ENCODE data around the gene HDGF. TPM values are rescaled to one million over a fixed set of nuclear protein-coding genes. Genes with fewer than 3 reads are reported as not detected.

The HDGF gene
- total RNA-seq, 2 donors from 2014 or later, result 92.4 to 122 TPM

DNA sequence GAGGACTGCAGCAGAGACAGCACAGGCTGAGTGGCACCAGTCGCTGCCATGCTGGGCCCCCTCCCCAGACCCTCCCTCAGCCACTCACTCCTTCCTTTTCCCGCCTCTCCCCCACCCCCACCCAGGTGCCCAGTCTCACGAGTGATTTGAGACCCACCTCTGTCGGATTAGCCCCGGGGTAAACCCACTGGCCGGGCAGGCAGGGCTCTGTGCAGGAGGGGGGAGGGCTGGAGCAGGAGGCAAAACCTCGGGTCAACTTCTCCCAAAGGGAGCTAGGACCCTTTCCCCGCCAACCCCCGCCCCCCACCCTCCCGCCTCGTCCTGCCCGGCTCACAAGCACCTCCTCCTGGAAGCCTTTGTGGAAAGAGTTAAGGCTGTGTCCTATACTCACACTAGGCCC is 7.1 kb downstream of the HDGF start:
- H3K36me3 ChIP-seq (replicated peaks in 1 of 2; ENCODE audit: insufficient read depth in 1 of 2, low read depth in 2 of 2), result peaks cover 0 to 8% of the 10 kb centered on the region in 2 donors
- no peak overlapping the region for H3K4me3 ChIP-seq
- peaks cover 60% of the 10 kb centered on the region for H3K4me1 ChIP-seq
- no peak for TF ChIP-seq POLR2A (IDR thresholded peaks at IDR 0.05)
- TF ChIP-seq, protein P1, sequence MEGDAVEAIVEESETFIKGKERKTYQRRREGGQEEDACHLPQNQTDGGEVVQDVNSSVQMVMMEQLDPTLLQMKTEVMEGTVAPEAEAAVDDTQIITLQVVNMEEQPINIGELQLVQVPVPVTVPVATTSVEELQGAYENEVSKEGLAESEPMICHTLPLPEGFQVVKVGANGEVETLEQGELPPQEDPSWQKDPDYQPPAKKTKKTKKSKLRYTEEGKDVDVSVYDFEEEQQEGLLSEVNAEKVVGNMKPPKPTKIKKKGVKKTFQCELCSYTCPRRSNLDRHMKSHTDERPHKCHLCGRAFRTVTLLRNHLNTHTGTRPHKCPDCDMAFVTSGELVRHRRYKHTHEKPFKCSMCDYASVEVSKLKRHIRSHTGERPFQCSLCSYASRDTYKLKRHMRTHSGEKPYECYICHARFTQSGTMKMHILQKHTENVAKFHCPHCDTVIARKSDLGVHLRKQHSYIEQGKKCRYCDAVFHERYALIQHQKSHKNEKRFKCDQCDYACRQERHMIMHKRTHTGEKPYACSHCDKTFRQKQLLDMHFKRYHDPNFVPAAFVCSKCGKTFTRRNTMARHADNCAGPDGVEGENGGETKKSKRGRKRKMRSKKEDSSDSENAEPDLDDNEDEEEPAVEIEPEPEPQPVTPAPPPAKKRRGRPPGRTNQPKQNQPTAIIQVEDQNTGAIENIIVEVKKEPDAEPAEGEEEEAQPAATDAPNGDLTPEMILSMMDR (IDR thresholded peaks at IDR 0.05), result no peak
- no peaks in the 10 kb centered on the region for H3K9me3 ChIP-seq
- WGBS, 2 donors, result 73 to 75% methylated on average over 9 to 12 of the region's 12 CpGs
- DNase-seq (no peak), ATAC-seq (no peak)
- no peaks in the 10 kb centered on the region for H3K27me3 ChIP-seq
- H3K27ac ChIP-seq, result no peak overlapping the region
- intact Hi-C loops (cut with DNase I), result no loop called here

DNA sequence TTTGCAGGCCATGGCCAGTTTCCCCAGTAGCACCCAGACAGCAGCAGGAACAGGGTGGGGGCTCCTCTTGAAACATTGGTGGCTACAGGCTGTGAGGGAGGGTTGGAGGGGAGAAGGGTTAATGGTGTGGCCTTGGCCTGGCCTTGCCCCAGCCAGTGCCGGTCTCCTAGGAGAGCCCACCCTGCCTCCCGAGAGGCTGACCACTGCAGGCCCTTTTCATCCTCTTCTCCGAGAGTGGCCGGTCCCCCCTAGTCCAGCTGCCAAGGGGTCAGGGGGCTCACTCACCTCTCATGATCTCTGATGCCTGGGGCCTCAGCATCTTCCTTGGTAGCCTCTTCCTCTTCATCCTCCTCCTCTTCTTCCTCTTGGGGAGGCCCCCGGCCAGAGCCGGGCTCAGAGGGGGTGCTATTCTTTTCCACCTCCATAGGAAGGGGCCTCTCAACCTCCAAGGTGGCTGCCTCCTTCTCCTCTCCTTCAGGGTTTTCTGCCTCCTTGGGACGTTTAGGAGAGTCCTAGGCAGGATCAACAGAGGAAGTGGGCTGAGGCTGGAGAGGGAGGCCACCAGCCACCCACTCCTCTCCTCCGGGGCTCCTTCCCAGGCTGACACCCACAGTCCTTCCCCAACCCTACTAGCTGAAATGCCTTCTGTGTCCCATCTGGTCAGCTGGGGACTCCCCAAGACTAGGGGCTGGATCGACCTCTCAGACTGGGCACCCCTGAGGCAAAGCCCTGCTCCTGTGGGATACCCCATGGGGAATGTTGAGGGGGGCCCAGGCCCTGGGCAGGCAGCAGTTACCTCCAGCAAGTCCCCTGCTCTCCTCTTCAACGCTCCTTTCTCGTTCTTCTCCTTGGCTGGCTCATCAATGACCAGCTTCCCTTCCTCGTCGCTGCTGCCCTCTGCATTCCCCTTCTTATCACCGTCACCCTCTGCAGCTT is 7.8 kb downstream of the HDGF start:
- H3K27ac ChIP-seq, result peak overlapping the region in 1 of 4 donors; percentile 40
- H3K27me3 ChIP-seq, result no peaks in the 10 kb centered on the region
- no peak overlapping the region for H3K4me3 ChIP-seq
- WGBS, 2 donors, result 82 to 83% methylated on average over 10 to 14 of the region's 14 CpGs
- no peak for DNase-seq
- no peak for ATAC-seq
- no peaks in the 10 kb centered on the region for H3K9me3 ChIP-seq
- H3K4me1 ChIP-seq, result peaks cover 53% of the 10 kb centered on the region
- H3K36me3 ChIP-seq (replicated peaks in 1 of 2; ENCODE audit: insufficient read depth in 1 of 2, low read depth in 2 of 2), result peaks cover 0 to 8% of the 10 kb centered on the region in 2 donors
- intact Hi-C loops (cut with DNase I), result no loop called here
- TF ChIP-seq, protein P1 (IDR thresholded peaks at IDR 0.05), result no peak
- no peak for TF ChIP-seq POLR2A (IDR thresholded peaks at IDR 0.05)

DNA sequence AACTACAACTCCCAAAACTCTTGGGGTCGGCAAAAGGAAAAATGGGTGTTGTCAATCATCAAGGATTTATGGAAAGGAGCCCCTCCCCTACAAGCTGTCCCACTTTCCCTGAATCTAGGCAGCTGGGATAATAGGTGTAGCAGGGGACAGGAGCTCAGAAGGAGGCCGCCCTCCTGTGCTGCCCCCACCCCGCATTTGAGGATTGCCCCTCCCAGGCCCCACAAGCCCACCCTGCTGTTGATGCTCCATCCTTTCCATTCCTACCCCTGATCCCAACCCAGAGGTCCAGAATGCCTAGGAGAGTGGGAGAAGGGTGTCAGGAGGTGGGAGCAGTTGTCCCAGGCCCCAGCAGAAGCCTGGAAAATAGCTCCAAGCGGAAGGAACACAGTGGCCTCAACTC is 8.7 kb downstream of the HDGF start:
- peak overlapping the region in 1 of 4 donors; percentile 40 for H3K27ac ChIP-seq
- intact Hi-C loops (cut with DNase I), result no loop called here
- DNase-seq, result no peak
- peaks cover 44% of the 10 kb centered on the region for H3K4me1 ChIP-seq
- H3K36me3 ChIP-seq (replicated peaks in 1 of 2; ENCODE audit: insufficient read depth in 1 of 2, low read depth in 2 of 2), result peaks cover 0 to 8% of the 10 kb centered on the region in 2 donors
- no peaks in the 10 kb centered on the region for H3K9me3 ChIP-seq
- no peaks in the 10 kb centered on the region for H3K27me3 ChIP-seq
- H3K4me3 ChIP-seq, result no peak overlapping the region
- ATAC-seq, result no peak
- TF ChIP-seq, protein P1 (IDR thresholded peaks at IDR 0.05), result no peak
- no peak for TF ChIP-seq POLR2A (IDR thresholded peaks at IDR 0.05)
- WGBS, 2 donors, result 94 to 100% methylated on average over 4 of the region's 4 CpGs

DNA sequence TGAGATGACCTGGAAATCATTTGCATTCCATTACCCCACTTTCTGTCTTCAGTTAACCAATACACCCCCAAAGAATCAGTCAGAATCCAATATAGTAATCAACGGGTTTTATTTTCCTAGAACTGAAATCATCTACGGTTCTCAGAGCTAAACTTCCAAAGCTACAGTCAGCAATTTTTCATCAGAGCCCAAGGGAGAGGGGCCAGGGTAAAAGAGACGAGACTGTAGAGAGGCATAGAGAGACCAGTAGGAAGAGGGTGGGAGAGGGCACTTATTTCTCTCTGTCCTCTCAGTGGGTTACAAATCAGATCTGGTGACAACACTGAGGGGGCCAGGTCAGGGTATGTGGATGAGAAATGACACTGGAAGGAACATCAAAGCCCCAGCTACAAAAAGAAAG is 9.5 kb downstream of the HDGF start:
- no peak for ATAC-seq
- peaks cover 0 to 8% of the 10 kb centered on the region in 2 donors for H3K36me3 ChIP-seq (replicated peaks in 1 of 2; ENCODE audit: insufficient read depth in 1 of 2, low read depth in 2 of 2)

More for the DNA sequence above, 9.5 kb downstream of the HDGF start:
- no peak for TF ChIP-seq POLR2A (IDR thresholded peaks at IDR 0.05)
- TF ChIP-seq, protein P1 (IDR thresholded peaks at IDR 0.05), result no peak
- H3K9me3 ChIP-seq, result no peaks in the 10 kb centered on the region
- no peak for DNase-seq
- no peak overlapping the region for H3K4me3 ChIP-seq
- peaks cover 38% of the 10 kb centered on the region for H3K4me1 ChIP-seq
- peak overlapping the region in 2 of 4 donors; percentile 72 to 83 for H3K27ac ChIP-seq
- WGBS, 2 donors, result 84 to 85% methylated on average over 3 of the region's 3 CpGs
- intact Hi-C loops (cut with DNase I), result no loop called here
- no peaks in the 10 kb centered on the region for H3K27me3 ChIP-seq

Measured in body of pancreas (tissue), 4 donors.